NCI-H82 (cell line): Measurements from ENCODE around the gene TST.

ENCODE experiments used
- DNase-seq: peaks from one replicate; lab custom pipeline; 2025; lab: John Stamatoyannopoulos, UW

TST gene

GRCh38 chr22:37019309-37020191 is at the start of gene TST, which contains the start of gene MPST:
TST (minus strand) TSS chr22:37019447; CDS start chr22:37018732, 715 bp downstream.
MPST (plus strand) TSS chr22:37019742; CDS start chr22:37019837, 95 bp downstream.
- peak; percentile 78 for DNase-seq

DNA sequence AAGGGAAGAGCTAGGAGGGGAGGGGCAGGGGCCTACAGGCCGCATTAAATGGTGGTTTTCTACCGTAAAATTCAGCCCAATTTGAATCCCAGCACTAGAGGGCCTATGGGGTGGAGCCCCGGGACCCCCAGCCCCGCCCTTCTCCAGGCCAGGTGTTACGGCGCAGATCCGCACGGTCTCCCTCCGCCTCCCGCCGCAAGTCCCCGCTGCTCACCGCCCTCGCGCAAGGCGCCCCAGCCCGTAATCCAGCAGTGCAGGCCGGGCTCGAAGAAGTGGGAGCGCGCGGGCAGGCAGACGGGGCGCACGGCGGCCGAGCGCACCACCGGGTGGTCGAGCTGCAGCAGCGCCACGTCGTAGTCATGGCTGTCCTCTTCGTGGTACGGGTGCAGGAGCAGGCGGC is 49.6 kb upstream of the TST start:
- DNase-seq: peak; percentile 57

DNA sequence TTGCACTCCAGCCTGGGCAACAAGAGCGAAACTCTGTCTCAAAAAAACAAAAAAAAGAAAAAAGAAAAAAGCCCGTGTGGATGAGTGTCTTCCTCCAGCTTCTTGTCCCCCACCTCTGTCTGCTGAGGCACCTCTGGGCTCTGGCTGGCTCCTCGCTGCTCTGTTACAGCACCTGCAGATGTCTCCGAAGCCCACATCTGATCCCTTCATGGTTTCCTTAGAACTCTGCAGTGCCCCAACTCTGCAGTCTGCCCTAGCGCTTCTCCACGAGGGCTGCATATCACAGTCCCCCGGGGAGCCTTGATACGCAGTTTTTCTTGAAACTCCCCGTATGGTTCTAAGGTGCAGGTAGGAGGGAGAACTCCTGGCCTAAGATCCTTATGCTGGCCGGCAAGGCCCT is 48.2 kb upstream of the TST start:
- DNase-seq: no peak

GRCh38 chr22:37065961-37066360 is 46.7 kb upstream of the TST start:
- no peak for DNase-seq

DNA sequence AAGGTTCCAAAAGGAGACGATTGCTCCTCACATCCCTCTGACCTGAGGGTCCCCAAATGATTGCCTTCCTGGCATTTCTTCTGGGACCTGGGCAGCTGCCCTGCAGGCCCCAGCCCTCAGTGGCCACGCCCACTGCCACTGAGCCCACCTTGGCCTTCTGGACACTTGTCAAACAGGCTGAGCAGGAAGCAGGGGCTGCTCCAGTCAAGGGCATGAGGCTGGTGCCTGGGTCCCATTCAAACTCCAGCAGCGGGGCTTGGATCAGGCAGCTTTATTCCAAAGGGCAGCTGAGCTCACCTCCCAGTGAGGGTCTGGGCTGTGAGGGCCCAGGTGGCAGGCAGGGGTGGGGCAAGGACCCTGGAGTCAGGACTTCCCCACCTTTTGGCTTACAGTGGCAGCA is 45.9 kb upstream of the TST start:
- DNase-seq: no peak

GRCh38 chr22:37064553-37064952 is 45.3 kb upstream of the TST start:
- no peak for DNase-seq

GRCh38 chr22:37063431-37064420 is 44.5 kb upstream of the TST start:
- no peak for DNase-seq

- no peak for DNase-seq
These were observed 43.6 kb upstream of the TST start for GRCh38 chr22:37062702-37063381.

GRCh38 chr22:37062376-37062675 is 43.1 kb upstream of the TST start:
- DNase-seq: no peak

GRCh38 chr22:37061611-37062375 is 42.5 kb upstream of the TST start:
- DNase-seq: no peak

- no peak for DNase-seq
These were observed 41.8 kb upstream of the TST start for GRCh38 chr22:37060801-37061610.

DNA sequence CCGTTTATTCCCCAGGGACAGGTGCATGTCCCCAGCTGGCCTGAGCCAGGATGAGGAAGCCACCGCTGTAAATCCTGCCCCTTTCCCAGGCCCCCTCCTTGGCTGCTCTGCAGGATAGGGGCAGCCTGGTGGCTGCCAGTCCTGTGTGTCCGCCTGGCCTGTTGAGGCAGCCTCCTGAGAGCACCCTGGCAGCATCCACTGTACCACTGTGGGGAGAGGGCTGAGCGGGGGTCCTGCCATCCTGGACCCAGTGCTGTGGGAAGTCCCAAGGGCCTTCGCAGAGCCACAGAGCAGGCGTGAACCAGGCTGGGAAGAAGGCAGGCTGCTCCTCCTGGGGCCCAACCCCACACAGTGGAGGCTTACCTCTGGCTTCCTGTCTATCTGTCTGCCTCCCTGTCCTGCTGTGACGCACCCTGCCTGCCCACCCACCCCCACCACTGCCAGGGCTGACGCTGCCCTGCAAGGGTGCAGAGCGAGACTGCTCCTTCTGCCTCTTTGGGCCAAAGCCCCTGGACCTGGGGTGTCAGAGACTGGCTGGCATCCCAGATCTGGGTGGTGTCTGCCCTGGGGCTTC is 40.7 kb upstream of the TST start:
- DNase-seq: peak; percentile 80

DNA sequence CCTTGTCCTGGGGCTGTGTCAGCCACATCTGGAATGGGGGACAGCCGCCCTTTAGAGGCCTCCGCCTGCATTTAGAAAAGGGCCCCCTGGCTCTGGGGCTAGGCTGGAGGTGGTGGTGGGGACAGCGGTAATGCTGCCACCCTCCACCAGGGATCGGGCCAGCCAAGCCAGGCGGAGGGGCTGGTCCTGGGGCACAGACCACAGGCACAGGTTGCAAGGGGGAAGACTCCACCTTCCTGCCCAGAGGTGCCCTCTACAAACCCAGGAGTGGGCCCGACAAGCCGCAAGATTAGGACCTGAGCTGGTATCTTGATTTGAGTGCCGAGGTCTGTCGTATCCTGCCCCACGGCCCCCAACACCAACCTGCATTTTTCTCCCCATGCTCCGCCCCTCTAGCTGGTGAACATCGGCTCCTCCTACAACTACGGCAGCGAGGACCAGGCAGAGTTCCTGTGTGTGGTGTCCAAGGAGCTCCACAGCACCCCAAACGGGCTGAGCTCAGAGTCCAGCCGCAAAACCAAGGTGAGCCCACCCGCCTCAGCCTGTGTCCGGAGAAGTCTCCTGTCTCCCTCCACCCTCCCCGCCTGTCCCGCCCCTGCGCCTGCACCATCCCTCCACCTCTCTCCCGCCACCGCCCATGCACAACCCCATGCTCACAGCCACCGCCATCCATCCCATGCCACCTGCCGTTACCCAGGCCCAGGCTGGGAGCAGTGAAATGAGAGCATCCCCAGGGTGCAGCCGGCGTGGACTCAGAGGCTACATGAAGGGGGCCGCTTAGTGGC is 39.9 kb upstream of the TST start:
- DNase-seq: no peak

- DNase-seq: no peak
These were observed 38.7 kb upstream of the TST start for GRCh38 chr22:37057796-37058510.

DNA sequence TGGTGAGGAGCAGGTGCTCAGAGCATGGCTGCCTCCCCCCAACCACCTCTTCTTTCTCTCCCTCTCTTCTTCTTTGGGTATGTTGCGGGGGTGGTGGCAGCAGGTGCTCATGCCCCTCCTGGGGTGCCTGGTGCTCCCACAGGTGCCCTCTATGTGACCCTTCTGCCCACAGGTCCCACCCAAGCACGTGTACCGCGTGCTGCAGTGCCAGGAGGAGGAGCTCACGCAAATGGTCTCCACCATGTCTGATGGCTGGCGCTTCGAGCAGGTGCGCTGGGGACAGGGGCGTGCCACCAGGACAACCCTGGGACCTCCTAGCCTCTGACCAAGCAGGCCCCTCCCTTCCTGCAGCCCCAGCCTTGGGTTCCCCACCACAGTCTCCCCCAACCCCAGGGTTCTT is 38.0 kb upstream of the TST start:
- DNase-seq: no peak

DNA sequence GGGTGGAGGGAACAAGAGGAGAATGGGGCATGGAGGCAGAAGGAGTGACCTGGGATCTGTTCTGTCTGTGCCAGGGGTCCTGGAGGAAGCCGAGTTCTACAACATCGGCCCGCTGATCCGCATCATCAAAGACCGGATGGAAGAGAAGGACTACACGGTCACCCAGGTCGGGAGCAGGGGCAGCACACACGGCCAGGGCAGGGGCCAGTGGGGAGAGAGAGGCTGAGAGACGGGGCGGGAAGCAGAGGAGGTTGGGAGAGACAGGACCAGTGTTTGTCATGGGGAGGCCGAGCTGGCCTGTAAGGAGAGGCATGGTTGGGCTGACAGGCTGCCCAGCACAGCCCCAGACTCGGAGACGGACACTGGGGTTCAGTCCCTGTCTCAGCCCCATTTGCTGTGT is 37.0 kb upstream of the TST start:
- no peak for DNase-seq

- DNase-seq: peak; percentile 75
These were observed 35.5 kb upstream of the TST start for GRCh38 chr22:37054600-37055365.

DNA sequence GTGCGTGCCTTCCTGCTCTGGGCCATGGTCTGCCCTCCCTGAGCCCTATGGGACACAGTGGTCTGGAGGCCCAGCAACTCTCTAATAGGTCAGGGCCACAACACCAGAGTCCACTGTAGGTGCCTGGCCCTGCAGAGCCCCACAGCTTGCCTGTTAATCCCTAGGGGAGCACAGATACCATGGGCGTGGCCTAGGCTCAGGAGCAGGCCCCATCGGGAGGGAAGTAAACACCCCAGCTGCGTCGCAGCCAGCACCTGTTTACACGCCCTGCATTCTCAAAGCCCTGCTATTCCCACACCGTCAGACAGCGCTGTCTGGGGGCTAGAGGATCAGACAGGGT is 34.8 kb upstream of the TST start:
- DNase-seq: peak; percentile 94
